VCaP (cell line): ENCODE data around the gene MS4A7.
A peak's percentile ranks its signal among the peaks of the same experiment; 100 is the strongest.

Experiments
- H3K27ac ChIP-seq: fragments of 450-650 bp; 2 replicates; pipeline ENCODE4 v1.5.1; 2017
- CTCF ChIP-seq: fragments of 450-650 bp; conservative IDR thresholded peaks from 2 replicates; pipeline ENCODE4 v1.5.1; 2017; ENCODE audit warnings: mild to moderate bottlenecking, moderate library complexity

The MS4A7 gene

DNA sequence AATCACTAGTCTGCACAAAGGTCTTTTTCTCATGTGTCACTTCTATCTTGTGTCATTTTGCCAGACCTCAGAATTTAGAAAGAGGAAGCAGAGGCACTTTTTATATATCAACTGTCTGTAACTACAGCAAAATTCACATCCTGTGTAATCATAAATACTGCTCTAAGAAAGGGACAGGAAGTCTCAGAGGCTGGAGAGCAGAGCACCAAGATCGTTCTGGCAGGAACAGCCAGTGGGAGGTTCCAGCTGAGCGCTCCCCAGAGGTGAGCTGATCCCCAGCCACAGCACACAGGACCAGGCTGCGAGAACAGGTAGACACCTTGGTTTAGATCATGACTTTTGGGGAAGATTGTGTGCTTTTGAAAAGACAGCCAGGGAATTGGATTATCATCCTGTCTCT, at the start of gene MS4A7:
MS4A7 (plus strand) TSS at position 179 of the 400 bp plus-strand sequence. CDS start 4,610 bp downstream, outside the sequence.
- no peak for TF ChIP-seq CTCF
- peak within 1 kb of the TSS; percentile 59; the same call in 1 of the 2 replicates for H3K27ac ChIP-seq

GRCh38 chr11:60332846-60333245, 45.5 kb upstream of the MS4A7 start:
- TF ChIP-seq CTCF: no peak
- H3K27ac ChIP-seq: no peak overlapping the region

DNA sequence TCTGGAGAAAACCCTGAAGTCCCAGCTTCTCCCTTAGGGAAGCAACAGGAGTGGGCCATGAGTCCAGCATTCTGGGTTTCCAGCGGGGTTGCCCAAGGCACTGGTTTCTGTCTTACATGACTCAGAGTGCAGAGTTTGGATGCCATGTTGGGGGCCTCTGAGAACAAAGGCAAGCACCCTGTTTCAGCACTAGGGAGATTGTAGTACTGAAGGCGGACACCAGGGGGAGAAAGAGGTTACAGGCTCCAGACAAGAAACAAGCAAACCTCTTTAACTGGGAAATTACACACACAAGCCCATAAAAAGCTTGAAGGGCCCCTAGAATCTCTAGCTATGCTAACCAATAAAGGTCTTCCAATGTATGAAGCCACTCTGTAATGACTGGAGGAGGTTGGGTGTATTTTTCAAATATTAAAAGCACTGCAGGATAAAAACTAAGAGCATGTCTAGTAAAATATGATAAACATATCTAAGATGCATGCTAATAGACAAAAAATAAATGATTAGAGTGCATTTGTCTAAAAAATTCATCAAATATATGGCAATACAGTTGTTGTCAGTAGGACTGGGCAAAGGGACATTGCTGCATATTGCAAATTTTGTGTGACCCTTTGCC, 44.2 kb upstream of the MS4A7 start:
- H3K27ac ChIP-seq: no peak overlapping the region
- TF ChIP-seq CTCF: peak; percentile 82

DNA sequence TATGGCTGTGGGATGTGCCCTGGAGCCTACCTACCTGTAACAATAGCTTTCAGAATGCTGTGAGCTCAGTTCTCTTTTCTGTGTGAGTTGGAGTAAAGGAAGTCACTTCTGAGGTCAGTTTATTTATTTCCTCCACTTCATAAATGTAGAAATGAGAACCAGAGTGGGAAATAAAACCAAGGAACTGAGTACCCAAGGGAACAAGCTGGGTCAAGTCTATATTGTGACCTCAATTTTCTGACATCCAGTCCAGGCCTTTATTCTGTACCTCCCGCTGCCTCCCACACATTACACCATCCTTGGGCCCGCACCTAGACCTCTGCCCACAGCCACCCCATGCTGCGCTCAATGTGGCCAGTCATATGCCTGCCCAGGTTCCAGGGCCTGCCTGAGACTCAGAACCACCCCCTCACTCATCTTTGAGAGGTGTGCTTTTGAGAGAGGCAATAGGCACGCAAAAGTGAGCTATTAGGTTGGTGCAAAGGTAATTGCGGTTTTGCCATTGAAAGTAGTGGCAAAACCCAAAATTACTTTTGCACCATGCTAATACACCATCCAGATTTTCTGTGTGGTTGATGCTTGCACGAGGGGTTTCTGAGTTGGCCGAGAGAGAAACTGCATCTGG, 41.5 kb upstream of the MS4A7 start:
- no peak for TF ChIP-seq CTCF
- H3K27ac ChIP-seq: no peak overlapping the region

- no peak overlapping the region for H3K27ac ChIP-seq
- no peak for TF ChIP-seq CTCF
Observed at GRCh38 chr11:60338053-60338452, 40.3 kb upstream of the MS4A7 start.

DNA sequence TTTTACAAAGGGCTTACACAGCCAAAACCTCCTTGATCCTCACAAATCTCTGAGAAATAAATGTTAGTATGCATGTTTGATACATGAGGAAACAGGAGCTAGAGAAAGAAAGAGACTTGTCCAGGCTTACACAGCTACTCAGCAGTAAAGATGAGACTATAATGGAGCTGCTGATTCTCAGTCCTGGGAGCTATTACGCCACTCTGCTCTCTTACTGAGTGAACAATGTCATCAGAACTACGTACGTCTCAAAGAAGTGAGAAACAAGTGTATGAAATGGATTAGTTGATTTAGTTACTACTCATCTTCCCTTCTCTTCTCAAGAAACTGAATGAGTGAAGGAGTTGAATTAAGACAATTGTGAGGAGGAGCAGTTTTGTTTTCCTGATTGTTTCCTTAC, 39.0 kb upstream of the MS4A7 start:
- TF ChIP-seq CTCF: no peak
- no peak overlapping the region for H3K27ac ChIP-seq

DNA sequence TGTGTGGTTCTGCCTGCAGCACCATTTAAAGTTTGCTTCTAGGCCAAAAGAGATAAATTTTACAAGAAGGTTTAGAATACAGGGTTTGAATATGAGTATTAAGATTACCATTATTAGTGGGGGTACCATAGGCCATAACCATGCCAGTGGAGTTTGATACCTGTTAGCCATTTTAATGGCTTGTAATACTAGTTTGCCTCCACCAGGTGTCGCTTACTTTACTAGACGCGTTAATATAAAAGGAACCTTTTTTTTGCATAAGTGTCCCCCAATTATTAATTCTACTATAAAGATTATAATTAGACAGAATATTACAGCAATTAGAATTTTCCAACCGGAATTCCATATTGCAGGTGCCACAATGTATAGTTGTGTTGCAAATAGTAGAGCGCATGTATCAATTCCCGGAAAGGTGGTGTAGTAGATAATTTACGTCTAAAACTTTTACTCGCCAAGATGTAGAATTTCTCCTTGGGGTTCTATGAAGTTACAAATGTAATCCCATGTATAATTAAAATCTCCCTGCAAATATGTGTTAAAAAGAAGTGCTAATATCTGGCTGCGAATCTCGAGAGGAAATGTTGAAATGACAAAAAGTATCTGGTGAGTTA, 35.1 kb upstream of the MS4A7 start:
- H3K27ac ChIP-seq: no peak overlapping the region
- TF ChIP-seq CTCF: peak; percentile 75
